DLD1 (cell line): ENCODE measurements around the gene SERPINA7.
"Not testable (repeated sequence)": the region's sequence is repeated elsewhere in the genome, so short reads cannot be mapped to it uniquely, and the experiment has no call there.

Source experiments
- in situ Hi-C: cut with HindIII; loops from 2 replicates; pipeline ENCODE4 v1.10.0; 2017; ENCODE audit warnings: low sequenced_read_pairs

SERPINA7 gene

GRCh38 chrX:106038625-106039024 lies at the start of gene SERPINA7:
Gene SERPINA7, minus strand, starts transcription at chrX:106038727. Its CDS starts 1,669 bp downstream, at chrX:106037058.
- in situ Hi-C loops, result no loop called here

- in situ Hi-C loops, result no loop called here
Measured at GRCh38 chrX:106069048-106069447, 30.5 kb upstream of the SERPINA7 start.

- in situ Hi-C loops, result no loop called here
Measured at GRCh38 chrX:106050054-106050453, 11.5 kb upstream of the SERPINA7 start.

- in situ Hi-C loops, result no loop called here
Measured at GRCh38 chrX:106042296-106042695, 3.8 kb upstream of the SERPINA7 start.

GRCh38 chrX:106040861-106041260 lies 2.3 kb upstream of the SERPINA7 start:
- in situ Hi-C loops, result no loop called here

- in situ Hi-C loops, result no loop called here
Measured at GRCh38 chrX:106039920-106040319, 1.4 kb upstream of the SERPINA7 start.

- in situ Hi-C loops, result no loop called here
Measured at GRCh38 chrX:106037835-106038473, 573 bp downstream of the SERPINA7 start.

- in situ Hi-C loops, result no loop called here
Measured at GRCh38 chrX:106036716-106037115, 1.8 kb downstream of the SERPINA7 start.

- in situ Hi-C loops, result no loop called here
Measured at GRCh38 chrX:106035064-106035463, 3.5 kb downstream of the SERPINA7 start.

- in situ Hi-C loops, result no loop called here
Measured at GRCh38 chrX:106023947-106024346, 14.6 kb downstream of the SERPINA7 start.

GRCh38 chrX:106022238-106022637 lies 16.3 kb downstream of the SERPINA7 start:
- in situ Hi-C loops, result no loop called here

GRCh38 chrX:106014119-106014775 lies 24.3 kb downstream of the SERPINA7 start:
- in situ Hi-C loops, result no loop called here

- in situ Hi-C loops, result no loop called here
Measured at GRCh38 chrX:106009145-106009544, 29.4 kb downstream of the SERPINA7 start.

- in situ Hi-C loops, result no loop called here
Measured at GRCh38 chrX:106007815-106008214, 30.7 kb downstream of the SERPINA7 start.

- in situ Hi-C loops, result no loop called here
Measured at GRCh38 chrX:106005684-106006083, 32.8 kb downstream of the SERPINA7 start.

- in situ Hi-C loops, result not testable (repeated sequence)
Measured at GRCh38 chrX:106000609-106001008, 37.9 kb downstream of the SERPINA7 start.

- in situ Hi-C loops, result no loop called here
Measured at GRCh38 chrX:106000203-106000602, 38.3 kb downstream of the SERPINA7 start.

- in situ Hi-C loops, result no loop called here
Measured at GRCh38 chrX:105999294-105999693, 39.2 kb downstream of the SERPINA7 start.

- in situ Hi-C loops, result not testable (repeated sequence)
Measured at GRCh38 chrX:105988487-105988886, 50.0 kb downstream of the SERPINA7 start.
